Liver (tissue), 9 donors: ENCODE measurements around the gene NFE2L2. TPM values are rescaled to one million over a fixed set of nuclear protein-coding genes. Genes with fewer than 3 reads are reported as not detected.

ENCODE experiments used
- DNase-seq: peaks from one replicate; pipeline ENCODE4 v3.0.0-alpha.2; 2017; ENCODE audit warnings: low spot score
- H3K27ac ChIP-seq, 2 donors: one replicate each; pipeline ENCODE4 v1.7.0; 2013; ENCODE audit warnings: inconsistent platforms in 2 of 2, low read length in 2 of 2, control low read depth in 1 of 2, low read depth in 1 of 2, mild to moderate bottlenecking in 1 of 2
- H3K27me3 ChIP-seq, 4 donors: one replicate each; pipeline versions ENCODE4 v1.6.1 to v1.7.0; 2013; ENCODE audit warnings: low read length in 3 of 4, inconsistent platforms in 1 of 4, mild to moderate bottlenecking in 1 of 4, moderate library complexity in 1 of 4; ENCODE audit not compliant: control insufficient read depth in 4 of 4, insufficient read depth in 4 of 4
- H3K36me3 ChIP-seq, 4 donors: one replicate each; pipeline versions ENCODE4 v1.6.1 to v1.7.0; 2013; ENCODE audit warnings: low read length in 3 of 4, mild to moderate bottlenecking in 3 of 4, low read depth in 1 of 4, moderate library complexity in 1 of 4; ENCODE audit not compliant: control insufficient read depth in 4 of 4, insufficient read depth in 3 of 4
- H3K4me1 ChIP-seq, 4 donors: one replicate each; pipeline versions ENCODE4 v1.6.1 to v1.7.0; 2013; ENCODE audit warnings: low read length in 3 of 4, mild to moderate bottlenecking in 3 of 4, moderate library complexity in 1 of 4; ENCODE audit not compliant: control insufficient read depth in 4 of 4, insufficient read depth in 4 of 4
- H3K4me3 ChIP-seq, 3 donors: one replicate each; pipeline versions ENCODE4 v1.6.1 to v1.7.0; 2013; ENCODE audit warnings: low read length in 3 of 3, control low read depth in 1 of 3, low read depth in 1 of 3, mild to moderate bottlenecking in 1 of 3
- H3K9ac ChIP-seq, 2 donors: one replicate each; pipeline ENCODE4 v1.7.0; 2013; ENCODE audit warnings: low read length in 2 of 2, mild to moderate bottlenecking in 2 of 2, moderate library complexity in 2 of 2, control low read depth in 1 of 2, low read depth in 1 of 2
- H3K9me3 ChIP-seq, 4 donors: one replicate each; pipeline versions ENCODE4 v1.6.1 to v1.7.0; 2013; ENCODE audit warnings: low read length in 3 of 4; ENCODE audit not compliant: control insufficient read depth in 4 of 4
- ATF3 ChIP-seq: IDR thresholded peaks from 2 replicates; pipeline ENCODE4 v1.6.1; 2016; ENCODE audit warnings: antibody characterized with exemption
- CTCF ChIP-seq: fragments of 150-350 bp; IDR thresholded peaks from 2 replicates; pipeline ENCODE4 v1.5.1; 2017; ENCODE audit warnings: improper control_type of control experiment, low read depth, low read length; ENCODE audit not compliant: missing input control
- EGR1 ChIP-seq, 2 donors: IDR thresholded peaks; 2 replicates each; pipeline ENCODE4 v1.6.1; 2016 to 2018; ENCODE audit warnings: antibody characterized with exemption in 2 of 2, low read depth in 2 of 2
- FOXA1 ChIP-seq: IDR thresholded peaks from 2 replicates; pipeline ENCODE4 v1.6.1; 2016; ENCODE audit warnings: antibody characterized with exemption
- FOXA2 ChIP-seq: IDR thresholded peaks from 2 replicates; pipeline ENCODE4 v1.6.1; 2016; ENCODE audit warnings: antibody characterized with exemption
- GABPA ChIP-seq, 2 donors: IDR thresholded peaks in 1 of 2; conservative IDR thresholded peaks in 1 of 2; 2 replicates each; pipeline ENCODE4 v1.6.1; 2016; ENCODE audit warnings: antibody characterized with exemption in 2 of 2, mild to moderate bottlenecking in 1 of 2, moderate library complexity in 1 of 2
- HNF4A ChIP-seq, 2 donors: conservative IDR thresholded peaks; 2 replicates each; pipeline ENCODE4 v1.6.1; 2016; ENCODE audit warnings: antibody characterized with exemption in 2 of 2, mild to moderate bottlenecking in 2 of 2
- JUND ChIP-seq, 2 donors: IDR thresholded peaks; 2 replicates each; pipeline ENCODE4 v1.6.1; 2016; ENCODE audit warnings: antibody characterized with exemption in 2 of 2
- MAX ChIP-seq: IDR thresholded peaks from 2 replicates; pipeline ENCODE4 v1.6.1; 2016; ENCODE audit warnings: antibody characterized with exemption
- NR2F2 ChIP-seq: IDR thresholded peaks from 2 replicates; pipeline ENCODE4 v1.6.1; 2016; ENCODE audit warnings: antibody characterized with exemption
- RAD21 ChIP-seq, 2 donors: IDR thresholded peaks; 2 replicates each; pipeline ENCODE4 v1.6.1; 2016; ENCODE audit warnings: antibody characterized with exemption in 2 of 2, mild to moderate bottlenecking in 2 of 2
- REST ChIP-seq: IDR thresholded peaks from 2 replicates; pipeline ENCODE4 v1.6.1; 2016; ENCODE audit warnings: antibody characterized with exemption, mild to moderate bottlenecking
- RXRA ChIP-seq, 2 donors: IDR thresholded peaks; 2 replicates each; pipeline ENCODE4 v1.6.1; 2017 to 2018; ENCODE audit warnings: antibody characterized with exemption in 2 of 2, mild to moderate bottlenecking in 1 of 2
- SP1 ChIP-seq: IDR thresholded peaks from 2 replicates; pipeline ENCODE4 v1.6.1; 2018; ENCODE audit warnings: antibody characterized with exemption, mild to moderate bottlenecking
- TAF1 ChIP-seq: conservative IDR thresholded peaks from 2 replicates; pipeline ENCODE4 v1.6.1; 2016; ENCODE audit warnings: antibody characterized with exemption, mild to moderate bottlenecking
- YY1 ChIP-seq: IDR thresholded peaks from 2 replicates; pipeline ENCODE4 v1.6.1; 2016; ENCODE audit warnings: antibody characterized with exemption, mild to moderate bottlenecking
- ZBTB33 ChIP-seq: IDR thresholded peaks from 2 replicates; pipeline ENCODE4 v1.6.1; 2016; ENCODE audit warnings: antibody characterized with exemption
- WGBS: extraction: QIAGEN DNeasy Blood & Tissue Kit; methylation state at CpG from one replicate; pipeline ENCODE4 v1.1.7; 2013; 5-methylcytosine and 5-hydroxymethylcytosine counted together
- polyA plus RNA-seq, 2 donors: library from polyadenylated mRNA; stranded (reverse) in 1 of 2; unstranded in 1 of 2; fragments of 200-250 nt in 1 of 2; fragments of >200 nt in 1 of 2; fragmentation: Nextera tagmentation in 1 of 2; extraction: Ambion mirVana in 1 of 2; gene quantifications; one replicate each; pipeline versions ENCODE4 v1.2.1 to v1.2.3, GENCODE V29; 2013 to 2015
- total RNA-seq, 2 donors: library from RNA; depleted of rRNA; stranded (reverse); fragments of >200 nt; gene quantifications; one replicate each; pipeline ENCODE4 v1.2.3, GENCODE V29; 2014
- donor health status: healthy.
- donor health status: healthy.
- donor health status: healthy.
- donor health status: healthy.
- donor health status: healthy.

NFE2L2 gene
- total and polyA plus RNA-seq, 4 donors = 22.5 to 31.0 (median 27.1) TPM

- Histone ChIP-seq H3K27me3 (no peaks in the 10 kb centered on the region), H3K4me1 (peaks cover 4 to 30% (median 18%) of the 10 kb centered on the region in 4 donors), H3K4me3 (no peak overlapping the region), H3K9me3 (no peaks in the 10 kb centered on the region), H3K36me3 (no peaks in the 10 kb centered on the region), H3K9ac (no peak overlapping the region), H3K27ac (no peak overlapping the region)
- TF ChIP-seq ATF3 = no peak
- no peak for TF ChIP-seq JUND (IDR thresholded peaks at IDR 0.05)
- TF ChIP-seq NR2F2 = no peak
- TF ChIP-seq FOXA2 = no peak
- TF ChIP-seq RAD21 (IDR thresholded peaks at IDR 0.05) = no peak
- no peak for TF ChIP-seq REST
- no peak for TF ChIP-seq EGR1 (IDR thresholded peaks at IDR 0.05; ENCODE audit: low read depth in 2 of 2)
- TF ChIP-seq RXRA (IDR thresholded peaks at IDR 0.05) = no peak
- TF ChIP-seq MAX = no peak
- no peak for TF ChIP-seq CTCF
- TF ChIP-seq TAF1 = no peak
- no peak for TF ChIP-seq SP1
- no peak for TF ChIP-seq HNF4A (conservative IDR thresholded peaks at IDR 0.05)
- no peak for TF ChIP-seq GABPA (IDR thresholded peaks at IDR 0.05 in 1 of 2, conservative IDR thresholded peaks at IDR 0.05 in 1 of 2)
- no peak for TF ChIP-seq FOXA1
- no peak for TF ChIP-seq YY1
- 95% methylated on average over 4 of the region's 4 CpGs for WGBS
- DNase-seq = no peak
These were observed 6.0 kb upstream of the NFE2L2 start for GRCh38 chr2:177270531-177270930.

GRCh38 chr2:177268901-177269300 is 4.4 kb upstream of the NFE2L2 start:
- H3K27ac ChIP-seq = no peak overlapping the region
- TF ChIP-seq ZBTB33 (no peak), TAF1 (no peak), MAX (no peak), YY1 (no peak), FOXA2 (no peak), EGR1 (IDR thresholded peaks at IDR 0.05; ENCODE audit: low read depth in 2 of 2) (no peak), HNF4A (conservative IDR thresholded peaks at IDR 0.05) (no peak)
- 92% methylated on average over 7 of the region's 7 CpGs for WGBS

More at GRCh38 chr2:177268901-177269300, 4.4 kb upstream of the NFE2L2 start:
- no peak for DNase-seq
- peaks cover 4 to 23% (median 11%) of the 10 kb centered on the region in 4 donors for H3K4me1 ChIP-seq
- no peaks in the 10 kb centered on the region for H3K36me3 ChIP-seq
- no peak overlapping the region for H3K9ac ChIP-seq
- H3K4me3 ChIP-seq = no peak overlapping the region
- H3K9me3 ChIP-seq = no peaks in the 10 kb centered on the region
- H3K27me3 ChIP-seq = no peaks in the 10 kb centered on the region
